NCI-H1694 treated with DMSO at 0.1 percent for 48 hours (cell line): ENCODE measurements around the gene GSTO1.
A peak's percentile ranks its signal among the peaks of the same experiment; 100 is the strongest.
"Not testable (repeated sequence)": the region's sequence is repeated elsewhere in the genome, so short reads cannot be mapped to it uniquely, and the experiment has no call there.

ENCODE experiments used
- DNase-seq: peaks from one replicate; lab custom pipeline; 2025; lab: John Stamatoyannopoulos, UW

The GSTO1 gene

GRCh38 chr10:104254493-104255310 lies at the start of gene GSTO1:
Gene GSTO1, plus strand, starts transcription at chr10:104254892. Its CDS starts 37 bp downstream, at chr10:104254929.
- DNase-seq, result no peak

- no peak for DNase-seq
These were observed 46.0 kb upstream of the GSTO1 start for GRCh38 chr10:104208730-104209129.

GRCh38 chr10:104209575-104210198 lies 45.0 kb upstream of the GSTO1 start:
- peak; percentile 72 for DNase-seq

GRCh38 chr10:104216631-104217030 lies 38.1 kb upstream of the GSTO1 start:
- DNase-seq, result no peak

- DNase-seq, result no peak
These were observed 35.9 kb upstream of the GSTO1 start for GRCh38 chr10:104218751-104219150.

- DNase-seq, result no peak
These were observed 34.2 kb upstream of the GSTO1 start for GRCh38 chr10:104220522-104220921.

GRCh38 chr10:104223304-104223703 lies 31.4 kb upstream of the GSTO1 start:
- no peak for DNase-seq

- no peak for DNase-seq
These were observed 24.2 kb upstream of the GSTO1 start for GRCh38 chr10:104230490-104230889.

GRCh38 chr10:104231784-104232612 lies 22.7 kb upstream of the GSTO1 start, which contains the start of gene CFAP43:
Gene CFAP43, minus strand, starts transcription at chr10:104232364. Its CDS starts 118 bp downstream, at chr10:104232246.
- peak; percentile 64 for DNase-seq

- DNase-seq, result no peak
These were observed 22.0 kb upstream of the GSTO1 start for GRCh38 chr10:104232613-104233102.

GRCh38 chr10:104233817-104234216 lies 20.9 kb upstream of the GSTO1 start:
- no peak for DNase-seq

GRCh38 chr10:104234934-104235333 lies 19.8 kb upstream of the GSTO1 start:
- no peak for DNase-seq

GRCh38 chr10:104235801-104236200 lies 18.9 kb upstream of the GSTO1 start:
- DNase-seq, result no peak

- no peak for DNase-seq
These were observed 14.6 kb upstream of the GSTO1 start for GRCh38 chr10:104240078-104240477.

GRCh38 chr10:104242545-104242944 lies 12.1 kb upstream of the GSTO1 start:
- no peak for DNase-seq

- not testable (repeated sequence) for DNase-seq
These were observed 11.7 kb upstream of the GSTO1 start for GRCh38 chr10:104243009-104243408.

- DNase-seq, result no peak
These were observed 11.2 kb upstream of the GSTO1 start for GRCh38 chr10:104243512-104243911.

GRCh38 chr10:104245066-104245632 lies 9.5 kb upstream of the GSTO1 start:
- DNase-seq, result no peak

- DNase-seq, result no peak
These were observed 7.7 kb upstream of the GSTO1 start for GRCh38 chr10:104246976-104247375.

- no peak for DNase-seq
These were observed 7.1 kb upstream of the GSTO1 start for GRCh38 chr10:104247513-104248146.

GRCh38 chr10:104248931-104249330 lies 5.8 kb upstream of the GSTO1 start:
- not testable (repeated sequence) for DNase-seq
